ENCODE data around the gene CALHM3.
A peak's percentile ranks its signal among the peaks of the same experiment; 100 is the strongest.

CALHM3 gene

GRCh38 chr10:103470761-103471653 lies 8.0 kb downstream of the CALHM3 start:
- no peak for TF ChIP-seq CTCF (IDR thresholded peaks at IDR 0.05; ENCODE audit: borderline replicate concordance, insufficient read depth, low read depth, low read length)

GRCh38 chr10:103469201-103469600 lies 9.8 kb downstream of the CALHM3 start:
- H3K4me3 ChIP-seq (ENCODE audit: low read depth, low read length), result no peak overlapping the region
- no peak for TF ChIP-seq CTCF (IDR thresholded peaks at IDR 0.05; ENCODE audit: borderline replicate concordance, insufficient read depth, low read depth, low read length)

More at GRCh38 chr10:103470761-103471653, 8.0 kb downstream of the CALHM3 start:
- peak overlapping the region; percentile 32 for H3K4me3 ChIP-seq (ENCODE audit: low read depth, low read length)

GRCh38 chr10:103467406-103467805 lies 11.6 kb downstream of the CALHM3 start:
- H3K4me3 ChIP-seq (ENCODE audit: low read depth, low read length), result no peak overlapping the region
- no peak for TF ChIP-seq CTCF (IDR thresholded peaks at IDR 0.05; ENCODE audit: borderline replicate concordance, insufficient read depth, low read depth, low read length)

GRCh38 chr10:103466734-103467133 lies 12.3 kb downstream of the CALHM3 start:
- TF ChIP-seq CTCF (IDR thresholded peaks at IDR 0.05; ENCODE audit: borderline replicate concordance, insufficient read depth, low read depth, low read length), result no peak
- no peak overlapping the region for H3K4me3 ChIP-seq (ENCODE audit: low read depth, low read length)

GRCh38 chr10:103465411-103466179 lies 13.4 kb downstream of the CALHM3 start:
- TF ChIP-seq CTCF (IDR thresholded peaks at IDR 0.05; ENCODE audit: borderline replicate concordance, insufficient read depth, low read depth, low read length), result no peak
- H3K4me3 ChIP-seq (ENCODE audit: low read depth, low read length), result no peak overlapping the region

- H3K4me3 ChIP-seq (ENCODE audit: low read depth, low read length), result no peak overlapping the region
- no peak for TF ChIP-seq CTCF (IDR thresholded peaks at IDR 0.05; ENCODE audit: borderline replicate concordance, insufficient read depth, low read depth, low read length)
Observed at GRCh38 chr10:103463499-103463898, 15.5 kb downstream of the CALHM3 start.

Data from GM12875 (cell line).